B cell (primary cell): ENCODE measurements around the gene TTLL11.

ENCODE experiments used
- EZH2 ChIP-seq: IDR thresholded peaks from 2 replicates; pipeline ENCODE4 v1.6.1; 2012; ENCODE audit warnings: borderline replicate concordance, low read depth, mild to moderate bottlenecking, moderate library complexity, low read length; ENCODE audit not compliant: insufficient read depth, poor library complexity, severe bottlenecking
- TF ChIP-seq, protein P1 (sequence below): fragments of 200-600 bp; IDR thresholded peaks from one replicate; pipeline ENCODE4 v1.8.0; 2022; ENCODE audit warnings: antibody characterized with exemption, mild to moderate bottlenecking

DNA sequence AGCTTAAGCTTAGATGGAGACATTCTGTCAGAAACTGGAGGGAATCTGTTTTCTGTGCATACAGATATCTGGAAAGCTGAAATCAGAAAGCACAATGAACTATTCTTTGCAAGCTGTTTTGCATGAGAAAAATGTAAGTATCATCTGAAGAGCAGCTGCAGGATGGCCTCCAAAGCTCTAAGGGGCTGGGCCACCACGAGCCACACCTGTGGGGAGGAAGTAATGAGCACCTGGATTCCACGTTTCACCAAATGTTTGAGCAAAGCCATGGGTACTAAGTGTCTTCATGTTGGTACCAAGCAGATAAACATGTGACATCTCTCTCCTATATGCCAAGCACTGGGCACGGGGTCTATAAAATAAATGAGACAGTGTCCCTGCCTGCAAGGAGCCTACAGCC, 199.3 kb downstream of the TTLL11 start:
- TF ChIP-seq, protein P1, sequence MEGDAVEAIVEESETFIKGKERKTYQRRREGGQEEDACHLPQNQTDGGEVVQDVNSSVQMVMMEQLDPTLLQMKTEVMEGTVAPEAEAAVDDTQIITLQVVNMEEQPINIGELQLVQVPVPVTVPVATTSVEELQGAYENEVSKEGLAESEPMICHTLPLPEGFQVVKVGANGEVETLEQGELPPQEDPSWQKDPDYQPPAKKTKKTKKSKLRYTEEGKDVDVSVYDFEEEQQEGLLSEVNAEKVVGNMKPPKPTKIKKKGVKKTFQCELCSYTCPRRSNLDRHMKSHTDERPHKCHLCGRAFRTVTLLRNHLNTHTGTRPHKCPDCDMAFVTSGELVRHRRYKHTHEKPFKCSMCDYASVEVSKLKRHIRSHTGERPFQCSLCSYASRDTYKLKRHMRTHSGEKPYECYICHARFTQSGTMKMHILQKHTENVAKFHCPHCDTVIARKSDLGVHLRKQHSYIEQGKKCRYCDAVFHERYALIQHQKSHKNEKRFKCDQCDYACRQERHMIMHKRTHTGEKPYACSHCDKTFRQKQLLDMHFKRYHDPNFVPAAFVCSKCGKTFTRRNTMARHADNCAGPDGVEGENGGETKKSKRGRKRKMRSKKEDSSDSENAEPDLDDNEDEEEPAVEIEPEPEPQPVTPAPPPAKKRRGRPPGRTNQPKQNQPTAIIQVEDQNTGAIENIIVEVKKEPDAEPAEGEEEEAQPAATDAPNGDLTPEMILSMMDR = no peak
- no peak for TF ChIP-seq EZH2
